ENCODE data around the gene ACTG1. TPM values are rescaled to one million over a fixed set of nuclear protein-coding genes. Genes with fewer than 3 reads are reported as not detected.
A peak's percentile ranks its signal among the peaks of the same experiment; 100 is the strongest.

Gene ACTG1
- total RNA-seq, 4 donors from 2014 or later = 322 to 934 (median 415) TPM

GRCh38 chr17:81517339-81518112 is 4.9 kb upstream of the ACTG1 start:
- peak overlapping the region in 3 of 4 donors; percentile 28 to 100 (median 91) for H3K27ac ChIP-seq
- in situ Hi-C loops (cut with MboI; ENCODE audit: low sequenced_read_pairs in 4 of 4) (no loop called here), intact Hi-C loops (cut with DNase I; ENCODE audit: low total_unique reads) (no loop called here)
- H3K4me1 ChIP-seq = peaks cover 30 to 43% of the 10 kb centered on the region in 2 donors
- no peaks in the 10 kb centered on the region for H3K36me3 ChIP-seq
- ATAC-seq = no peak
- TF ChIP-seq CTCF (IDR thresholded peaks at IDR 0.05 in 4 of 5, conservative IDR thresholded peaks at IDR 0.05 in 1 of 5) (no peak), POLR2A (IDR thresholded peaks at IDR 0.05) (no peak)
- H3K9me3 ChIP-seq = no peaks in the 10 kb centered on the region
- no peak for DNase-seq
- peaks cover 0 to 19% (median 7%) of the 10 kb centered on the region in 3 donors for H3K27me3 ChIP-seq
- no peak overlapping the region for H3K4me3 ChIP-seq

- TF ChIP-seq CTCF (IDR thresholded peaks at IDR 0.05 in 4 of 5, conservative IDR thresholded peaks at IDR 0.05 in 1 of 5) = no peak
- no peak for TF ChIP-seq POLR2A (IDR thresholded peaks at IDR 0.05)
- H3K27ac ChIP-seq = peak overlapping the region in 3 of 4 donors; percentile 91 to 100 (median 98)
- ATAC-seq = no peak
- no peaks in the 10 kb centered on the region for H3K9me3 ChIP-seq
- no peak overlapping the region for H3K4me3 ChIP-seq
- intact Hi-C loops (cut with DNase I; ENCODE audit: low total_unique reads) = no loop called here
- H3K4me1 ChIP-seq = peaks cover 30 to 43% of the 10 kb centered on the region in 2 donors
- H3K36me3 ChIP-seq = peaks cover 0 to 2% of the 10 kb centered on the region in 2 donors
- H3K27me3 ChIP-seq = peaks cover 0 to 17% (median 7%) of the 10 kb centered on the region in 3 donors
- in situ Hi-C loops (cut with MboI; ENCODE audit: low sequenced_read_pairs in 4 of 4) = no loop called here
- no peak for DNase-seq
Measured at GRCh38 chr17:81517009-81517338, 4.4 kb upstream of the ACTG1 start.

- peaks cover 0 to 7% of the 10 kb centered on the region in 2 donors for H3K36me3 ChIP-seq
- peaks cover 30 to 43% of the 10 kb centered on the region in 2 donors for H3K4me1 ChIP-seq
- H3K4me3 ChIP-seq = peak overlapping the region in 2 of 4 donors; percentile 81 to 95
- peak overlapping the region; percentile 91 to 100 (median 99) for H3K27ac ChIP-seq
- intact Hi-C loops (cut with DNase I; ENCODE audit: low total_unique reads) (no loop called here), in situ Hi-C loops (cut with MboI; ENCODE audit: low sequenced_read_pairs in 4 of 4) (no loop called here)
- no peak for TF ChIP-seq POLR2A (IDR thresholded peaks at IDR 0.05)
- no peak for TF ChIP-seq CTCF (IDR thresholded peaks at IDR 0.05 in 4 of 5, conservative IDR thresholded peaks at IDR 0.05 in 1 of 5)
- peaks cover 0 to 17% (median 7%) of the 10 kb centered on the region in 3 donors for H3K27me3 ChIP-seq
- no peak for ATAC-seq
- DNase-seq = no peak
- H3K9me3 ChIP-seq = no peaks in the 10 kb centered on the region
Measured at GRCh38 chr17:81516439-81516838, 3.8 kb upstream of the ACTG1 start.

GRCh38 chr17:81515530-81516041 is 3.0 kb upstream of the ACTG1 start:
- Histone ChIP-seq H3K27me3 (peaks cover 0 to 17% (median 7%) of the 10 kb centered on the region in 3 donors), H3K4me1 (peaks cover 25 to 44% of the 10 kb centered on the region in 2 donors), H3K36me3 (peaks cover 0 to 16% of the 10 kb centered on the region in 2 donors), H3K4me3 (peak overlapping the region; percentile 76 to 95 (median 86)), H3K9me3 (no peaks in the 10 kb centered on the region), H3K27ac (peak overlapping the region; percentile 91 to 100 (median 99))
- ATAC-seq = no peak
- DNase-seq = no peak
- no peak for TF ChIP-seq POLR2A (IDR thresholded peaks at IDR 0.05)
- no peak for TF ChIP-seq CTCF (IDR thresholded peaks at IDR 0.05 in 4 of 5, conservative IDR thresholded peaks at IDR 0.05 in 1 of 5)
- in situ Hi-C loops (cut with MboI; ENCODE audit: low sequenced_read_pairs in 4 of 4) (no loop called here), intact Hi-C loops (cut with DNase I; ENCODE audit: low total_unique reads) (no loop called here)
